CD4-positive, alpha-beta T cell (primary cell): ENCODE data around the gene PMS2. TPM values are rescaled to one million over a fixed set of nuclear protein-coding genes. Genes with fewer than 3 reads are reported as not detected.
A peak's percentile ranks its signal among the peaks of the same experiment; 100 is the strongest.

ENCODE experiments used
- ATAC-seq: fragments of 200-7000 bp; cut with Tn5 transposase; one replicate; pipeline ENCODE4 v1.10.0; 2022; ENCODE audit warnings: mild to moderate bottlenecking; ENCODE audit not compliant: poor library complexity
- CTCF ChIA-PET: fragments of 350-600 bp; sonication (Branson Sonifier 250); formaldehyde crosslinking; loops from one replicate; lab custom pipeline; 2021; ENCODE audit warnings: antibody characterized with exemption, inconsistent platforms; lab: Charles Lee
- POLR2A ChIA-PET: fragments of 350-600 bp; sonication (Branson Sonifier 250); formaldehyde crosslinking; loops from one replicate; lab custom pipeline; 2021; ENCODE audit warnings: antibody characterized with exemption, inconsistent platforms; lab: Charles Lee
- DNase-seq, 14 experiments: peaks; one replicate each; pipeline ENCODE4 v3.0.0-alpha.2; 2013 to 2020; ENCODE audit warnings: mixed read lengths in 2 of 14
- H3K27ac ChIP-seq, 2 donors: one replicate each; pipeline versions ENCODE4 v1.5.1 to v1.7.0; 2013; ENCODE audit warnings: low read length in 2 of 2, low read depth in 1 of 2, mild to moderate bottlenecking in 1 of 2
- H3K27me3 ChIP-seq, 2 experiments: 1 replicate in 1 of 2; 2 replicates in 1 of 2; pipeline versions ENCODE4 v1.6.1 to v1.7.0; 2013; ENCODE audit warnings: low read length in 2 of 2, control low read depth in 1 of 2, mild to moderate bottlenecking in 1 of 2, moderate library complexity in 1 of 2; ENCODE audit not compliant: insufficient read depth in 2 of 2, control insufficient read depth in 1 of 2
- H3K36me3 ChIP-seq: one replicate; pipeline ENCODE4 v1.6.1; 2013; ENCODE audit warnings: low read length, control low read depth; ENCODE audit not compliant: insufficient read depth
- H3K4me1 ChIP-seq: one replicate; pipeline ENCODE4 v1.6.1; 2013; ENCODE audit warnings: low read length, control low read depth; ENCODE audit not compliant: insufficient read depth
- H3K4me3 ChIP-seq: one replicate; pipeline ENCODE4 v1.5.1; 2013; ENCODE audit warnings: mild to moderate bottlenecking, low read length, moderate library complexity
- H3K9me3 ChIP-seq, 2 experiments: 1 replicate in 1 of 2; 2 replicates in 1 of 2; pipeline versions ENCODE4 v1.6.1 to v1.7.0; 2013; ENCODE audit warnings: low read length in 2 of 2, mild to moderate bottlenecking in 2 of 2, control low read depth in 1 of 2, moderate library complexity in 1 of 2; ENCODE audit not compliant: control insufficient read depth in 1 of 2, insufficient read depth in 1 of 2
- H3K27ac Mint-ChIP-seq: one replicate; pipeline ENCODE4 v1.8.0; 2020; ENCODE audit warnings: mixed read lengths
- H3K27me3 Mint-ChIP-seq: one replicate; pipeline ENCODE4 v1.8.0; 2021; ENCODE audit warnings: mixed read lengths
- H3K36me3 Mint-ChIP-seq: one replicate; pipeline ENCODE4 v1.8.0; 2021; ENCODE audit warnings: low read depth, mixed read lengths
- H3K4me1 Mint-ChIP-seq: one replicate; pipeline ENCODE4 v1.8.0; 2021; ENCODE audit warnings: low read depth, mixed read lengths
- H3K4me3 Mint-ChIP-seq: one replicate; pipeline ENCODE4 v1.8.0; 2020; ENCODE audit warnings: mild to moderate bottlenecking, mixed read lengths
- H3K9me3 Mint-ChIP-seq: one replicate; pipeline ENCODE4 v1.8.0; 2020; ENCODE audit warnings: mixed read lengths
- CTCF ChIP-seq: fragments of 200-600 bp; IDR thresholded peaks from one replicate; pipeline ENCODE4 v1.8.0; 2022; ENCODE audit warnings: antibody characterized with exemption, mild to moderate bottlenecking
- intact Hi-C, 2 experiments: fragments of 100-400 bp; cut with DNase I in 1 of 2; cut with micrococcal nuclease in 1 of 2; formaldehyde crosslinking; loops; one replicate each; pipeline versions ENCODE4 v1.15.1 to v1.9.0; 2023 to 2025; cut with DNase I, micrococcal nuclease
- total RNA-seq, 174 experiments: library from RNA in 2 of 174; stranded (reverse) in 2 of 174; gene quantifications; one replicate each; pipeline ENCODE4 v1.2.3 and lab custom pipeline; 2021 to 2026

Gene PMS2
- total RNA-seq, 2 experiments from 2014 or later = 10.8 to 15.0 TPM

GRCh38 chr7:6016653-6016966 is 7.8 kb upstream of the PMS2 start:
- CTCF ChIA-PET = no interaction called here

GRCh38 chr7:6015917-6016652 is 7.2 kb upstream of the PMS2 start:
- no peak for ATAC-seq
- Histone ChIP-seq H3K4me1 (no peaks in the 10 kb centered on the region), H3K4me3 (no peak overlapping the region), H3K27ac (no peak overlapping the region), H3K27me3 (no peaks in the 10 kb centered on the region), H3K36me3 (peaks cover 46% of the 10 kb centered on the region), H3K9me3 (no peaks in the 10 kb centered on the region)
- no peak for TF ChIP-seq CTCF
- no peaks in the 10 kb centered on the region for H3K27me3 Mint-ChIP-seq
- H3K27ac Mint-ChIP-seq = no peak overlapping the region
- POLR2A ChIA-PET = no interaction called here
- intact Hi-C loops = no loop called here
- peaks cover 59% of the 10 kb centered on the region for H3K36me3 Mint-ChIP-seq
- CTCF ChIA-PET = no interaction called here
- no peak for DNase-seq
- H3K9me3 Mint-ChIP-seq = no peaks in the 10 kb centered on the region
- H3K4me3 Mint-ChIP-seq = no peak overlapping the region
- peaks cover 14% of the 10 kb centered on the region for H3K4me1 Mint-ChIP-seq

More at GRCh38 chr7:6016653-6016966, 7.8 kb upstream of the PMS2 start:
- intact Hi-C loops = no loop called here
- TF ChIP-seq CTCF = no peak
- Histone ChIP-seq H3K4me1 (no peaks in the 10 kb centered on the region), H3K36me3 (peaks cover 51% of the 10 kb centered on the region), H3K27me3 (no peaks in the 10 kb centered on the region), H3K4me3 (no peak overlapping the region), H3K27ac (no peak overlapping the region), H3K9me3 (no peaks in the 10 kb centered on the region)
- ATAC-seq (no peak), DNase-seq (no peak)
- H3K27ac Mint-ChIP-seq = no peak overlapping the region
- H3K27me3 Mint-ChIP-seq = no peaks in the 10 kb centered on the region
- peaks cover 10% of the 10 kb centered on the region for H3K4me1 Mint-ChIP-seq
- peaks cover 64% of the 10 kb centered on the region for H3K36me3 Mint-ChIP-seq
- H3K4me3 Mint-ChIP-seq = no peak overlapping the region
- H3K9me3 Mint-ChIP-seq = no peaks in the 10 kb centered on the region
- POLR2A ChIA-PET = no interaction called here

- ChIA-PET POLR2A (no interaction called here), CTCF (no interaction called here)
- DNase-seq (no peak), ATAC-seq (no peak)
- Mint-ChIP-seq H3K4me1 (peaks cover 35% of the 10 kb centered on the region), H3K27ac (peak overlapping the region; percentile 65), H3K27me3 (no peaks in the 10 kb centered on the region), H3K4me3 (peak overlapping the region; percentile 20), H3K9me3 (no peaks in the 10 kb centered on the region), H3K36me3 (peaks cover 38% of the 10 kb centered on the region)
- H3K36me3 ChIP-seq = peaks cover 22% of the 10 kb centered on the region
- no peaks in the 10 kb centered on the region for H3K9me3 ChIP-seq
- TF ChIP-seq CTCF = no peak
- no peak overlapping the region for H3K27ac ChIP-seq
- intact Hi-C loops = no loop called here
- H3K4me3 ChIP-seq = no peak overlapping the region
- peaks cover 23% of the 10 kb centered on the region for H3K4me1 ChIP-seq
- H3K27me3 ChIP-seq = no peaks in the 10 kb centered on the region
These were observed 3.7 kb upstream of the PMS2 start for GRCh38 chr7:6012355-6013104.
